AG09309 (cell line): ENCODE results near the gene NIPBL.

Source experiments
- DNase-seq: peaks from one replicate; pipeline ENCODE4 v3.0.0-alpha.2; 2010; ENCODE audit warnings: low read depth
- H3K4me3 ChIP-seq: 2 replicates; pipeline ENCODE4 v1.5.1; 2011; ENCODE audit warnings: mild to moderate bottlenecking, low read depth, low read length, moderate library complexity; ENCODE audit not compliant: control insufficient read depth
- CTCF ChIP-seq: IDR thresholded peaks from 2 replicates; pipeline ENCODE4 v1.5.1; 2011; ENCODE audit warnings: mild to moderate bottlenecking, low read depth, low read length, inconsistent platforms; ENCODE audit not compliant: insufficient read depth, control insufficient read depth; ENCODE audit errors: missing control alignments

Gene NIPBL

GRCh38 chr5:36953043-36953442 lies 76.5 kb downstream of the NIPBL start:
- H3K4me3 ChIP-seq = no peak overlapping the region
- TF ChIP-seq CTCF = no peak
- DNase-seq = no peak

GRCh38 chr5:36957953-36958537 lies 81.5 kb downstream of the NIPBL start:
- no peak for DNase-seq
- TF ChIP-seq CTCF = no peak
- no peak overlapping the region for H3K4me3 ChIP-seq

GRCh38 chr5:36958612-36959011 lies 82.0 kb downstream of the NIPBL start:
- no peak for TF ChIP-seq CTCF
- no peak for DNase-seq
- no peak overlapping the region for H3K4me3 ChIP-seq

GRCh38 chr5:36965179-36965578 lies 88.6 kb downstream of the NIPBL start:
- H3K4me3 ChIP-seq = no peak overlapping the region
- DNase-seq = no peak
- TF ChIP-seq CTCF = no peak

GRCh38 chr5:36969700-36970395 lies 93.3 kb downstream of the NIPBL start:
- no peak for TF ChIP-seq CTCF
- no peak overlapping the region for H3K4me3 ChIP-seq
- DNase-seq = no peak

GRCh38 chr5:36978196-36978595 lies 101.6 kb downstream of the NIPBL start:
- H3K4me3 ChIP-seq = no peak overlapping the region
- no peak for TF ChIP-seq CTCF
- DNase-seq = no peak
